ENCODE measurements around the gene B3GAT3.

DNA sequence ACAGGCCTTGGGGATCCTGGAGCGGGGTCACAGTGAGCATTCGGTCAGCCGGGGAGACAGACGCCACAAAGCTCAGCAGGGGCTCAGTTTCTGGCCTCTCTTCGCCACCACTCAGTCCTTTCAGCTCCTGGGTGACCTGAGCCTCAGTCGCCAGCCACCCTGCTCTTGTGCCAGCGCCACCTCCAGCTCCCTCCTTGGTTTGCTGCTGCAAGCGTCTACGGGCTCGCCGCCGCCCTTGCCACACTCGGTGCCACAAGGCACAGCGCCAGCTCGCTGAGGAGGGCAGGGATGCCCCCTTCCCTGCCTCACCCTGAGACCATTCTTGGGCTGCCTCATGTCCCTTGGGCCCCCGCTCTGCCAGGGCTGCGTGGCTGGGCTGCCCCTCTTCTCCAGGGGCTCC is 46.6 kb downstream of the B3GAT3 start:
- TF ChIP-seq POLR2AphosphoS5 (IDR thresholded peaks at IDR 0.05; ENCODE audit: low read depth, low read length) (no peak; the same call in 1 of the 2 replicates), TAF1 (IDR thresholded peaks at IDR 0.05; ENCODE audit: borderline replicate concordance, insufficient read depth, low read length) (no peak)
